Uterus (tissue), 4 donors: ENCODE measurements around the gene FOXS1. TPM values are rescaled to one million over a fixed set of nuclear protein-coding genes. Genes with fewer than 3 reads are reported as not detected.
"Not testable (repeated sequence)": the region's sequence is repeated elsewhere in the genome, so short reads cannot be mapped to it uniquely, and the experiment has no call there.

Source experiments
- DNase-seq, 2 donors: peaks; one replicate each; pipeline ENCODE4 v3.0.0-alpha.2; 2019 to 2020
- H3K27ac ChIP-seq, 2 donors: fragments of 200-600 bp; sonication (generic); 1 replicate in 1 of 2; 2 replicates in 1 of 2; pipeline ENCODE4 v1.5.1; 2016 to 2018
- H3K27me3 ChIP-seq, 2 donors: fragments of 200-600 bp; sonication (generic); one replicate each; pipeline ENCODE4 v1.5.1; 2018 to 2019; ENCODE audit warnings: control low read depth in 1 of 2
- H3K36me3 ChIP-seq, 2 donors: fragments of 200-600 bp; sonication (generic); one replicate each; pipeline ENCODE4 v1.5.1; 2019; ENCODE audit warnings: control low read depth in 1 of 2
- H3K4me1 ChIP-seq, 2 donors: fragments of 200-600 bp; sonication (generic); one replicate each; pipeline ENCODE4 v1.5.1; 2018 to 2019; ENCODE audit warnings: control low read depth in 1 of 2
- H3K4me3 ChIP-seq, 2 donors: fragments of 200-600 bp; sonication (generic); 1 replicate in 1 of 2; 2 replicates in 1 of 2; pipeline ENCODE4 v1.5.1; 2018 to 2019; ENCODE audit warnings: mild to moderate bottlenecking in 1 of 2
- H3K9me3 ChIP-seq, 2 donors: fragments of 200-600 bp; sonication (generic); one replicate each; pipeline ENCODE4 v1.5.1; 2019; ENCODE audit warnings: control low read depth in 1 of 2
- POLR2A ChIP-seq, 2 donors: fragments of 450-650 bp; IDR thresholded peaks; one replicate each; pipeline ENCODE4 v1.6.1; 2016; ENCODE audit warnings: antibody characterized with exemption in 2 of 2, mild to moderate bottlenecking in 1 of 2, moderate library complexity in 1 of 2
- intact Hi-C: fragments of 100-400 bp; cut with DNase I; formaldehyde crosslinking; loops from one replicate; pipeline ENCODE4 v1.15.1; 2023; ENCODE audit warnings: low total_unique reads
- total RNA-seq, 4 donors: library from RNA; depleted of rRNA in 3 of 4; stranded (reverse); fragments of >200 nt in 3 of 4; gene quantifications; one replicate each; pipeline versions ENCODE4 v1.1.0 to v1.2.4, GENCODE V29; 2014 to 2023
- TF ChIP-seq, protein P1 (sequence below), 4 experiments: fragments of 200-600 bp in 2 of 4; fragments of 450-650 bp in 2 of 4; sonication (generic) in 2 of 4; IDR thresholded peaks; one replicate each; pipeline ENCODE4 v1.5.1; 2016 to 2019; ENCODE audit warnings: antibody characterized with exemption in 4 of 4, mild to moderate bottlenecking in 2 of 4, moderate library complexity in 1 of 4
- donor health status: DM: yes; HTN: yes; CAD: no.

The FOXS1 gene
- total RNA-seq, 4 donors from 2014 or later = 5.4 to 6.2 TPM; not detected in 2

DNA sequence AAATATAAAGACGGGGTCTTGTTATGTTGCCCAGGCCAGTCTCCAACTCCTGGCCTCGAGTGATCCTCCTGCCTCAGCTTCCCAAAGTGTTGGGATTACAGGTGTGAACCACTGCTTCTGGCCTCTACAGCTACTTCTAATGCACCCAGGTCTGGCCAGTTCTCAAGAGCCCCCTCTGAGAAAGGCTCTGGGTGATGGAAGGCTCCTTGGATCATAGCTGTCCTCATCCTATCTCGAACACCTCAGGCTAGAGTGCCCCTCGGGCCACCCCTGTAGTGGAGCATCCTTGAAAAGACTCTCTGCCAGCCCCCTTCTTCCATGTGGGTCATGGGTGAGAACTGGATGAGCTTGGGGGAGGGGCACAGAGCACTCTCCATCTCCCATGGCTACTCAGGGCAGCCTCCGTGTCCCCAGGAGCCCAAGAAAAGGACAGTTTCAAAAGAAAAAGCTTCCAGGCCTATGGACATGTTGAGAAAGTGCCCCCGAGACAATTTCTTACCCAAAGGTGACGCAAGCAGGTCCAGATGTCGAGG, 27.0 kb downstream of the FOXS1 start:
- Histone ChIP-seq H3K4me3 (no peak overlapping the region), H3K36me3 (no peaks in the 10 kb centered on the region), H3K4me1 (no peaks in the 10 kb centered on the region), H3K27me3 (no peaks in the 10 kb centered on the region), H3K9me3 (no peaks in the 10 kb centered on the region), H3K27ac (no peak overlapping the region)
- no peak for DNase-seq
- intact Hi-C loops = no loop called here
- TF ChIP-seq POLR2A (IDR thresholded peaks at IDR 0.05) = no peak
- TF ChIP-seq, protein P1, sequence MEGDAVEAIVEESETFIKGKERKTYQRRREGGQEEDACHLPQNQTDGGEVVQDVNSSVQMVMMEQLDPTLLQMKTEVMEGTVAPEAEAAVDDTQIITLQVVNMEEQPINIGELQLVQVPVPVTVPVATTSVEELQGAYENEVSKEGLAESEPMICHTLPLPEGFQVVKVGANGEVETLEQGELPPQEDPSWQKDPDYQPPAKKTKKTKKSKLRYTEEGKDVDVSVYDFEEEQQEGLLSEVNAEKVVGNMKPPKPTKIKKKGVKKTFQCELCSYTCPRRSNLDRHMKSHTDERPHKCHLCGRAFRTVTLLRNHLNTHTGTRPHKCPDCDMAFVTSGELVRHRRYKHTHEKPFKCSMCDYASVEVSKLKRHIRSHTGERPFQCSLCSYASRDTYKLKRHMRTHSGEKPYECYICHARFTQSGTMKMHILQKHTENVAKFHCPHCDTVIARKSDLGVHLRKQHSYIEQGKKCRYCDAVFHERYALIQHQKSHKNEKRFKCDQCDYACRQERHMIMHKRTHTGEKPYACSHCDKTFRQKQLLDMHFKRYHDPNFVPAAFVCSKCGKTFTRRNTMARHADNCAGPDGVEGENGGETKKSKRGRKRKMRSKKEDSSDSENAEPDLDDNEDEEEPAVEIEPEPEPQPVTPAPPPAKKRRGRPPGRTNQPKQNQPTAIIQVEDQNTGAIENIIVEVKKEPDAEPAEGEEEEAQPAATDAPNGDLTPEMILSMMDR (IDR thresholded peaks at IDR 0.05) = no peak

DNA sequence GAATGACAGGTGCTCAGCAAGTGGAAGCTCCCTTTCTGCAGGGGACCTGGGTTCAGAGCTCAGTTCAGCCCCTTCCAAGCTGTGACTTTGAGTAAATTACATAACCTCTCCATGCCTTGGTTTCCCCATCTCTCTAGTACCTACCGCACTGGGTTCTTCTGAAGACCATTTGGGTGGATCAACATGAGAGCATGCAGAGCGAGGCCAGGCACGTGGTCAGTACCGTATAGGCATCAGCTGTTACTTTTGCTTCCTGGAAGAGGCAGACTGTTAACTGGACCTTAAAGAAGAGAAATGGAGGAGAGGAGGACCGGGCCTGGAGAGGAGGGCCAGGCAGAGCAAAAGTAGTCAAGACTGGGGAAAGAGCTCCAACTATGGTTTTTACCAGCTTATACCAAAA, 27.9 kb downstream of the FOXS1 start:
- no peak overlapping the region for H3K27ac ChIP-seq
- intact Hi-C loops = no loop called here

DNA sequence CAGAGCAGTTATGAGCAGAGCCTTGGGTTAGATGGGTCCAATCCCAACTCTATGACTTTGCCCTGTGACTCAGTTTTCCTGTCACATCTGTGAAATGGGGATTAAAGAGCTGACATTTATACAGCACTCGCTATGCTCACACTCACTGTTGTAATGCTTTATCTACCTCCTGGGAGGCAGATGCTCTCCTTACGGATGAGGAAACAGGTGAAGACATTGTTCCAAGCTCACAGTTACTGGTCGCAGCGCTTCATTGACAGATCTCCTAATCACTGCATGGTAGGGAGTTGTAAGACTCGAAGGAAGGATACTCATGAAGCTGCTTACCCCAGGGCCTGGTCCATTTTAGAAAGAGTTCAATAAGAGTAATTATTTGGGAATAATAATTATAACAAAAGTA, 29.2 kb downstream of the FOXS1 start:
- intact Hi-C loops = no loop called here

More for the DNA sequence above, 27.9 kb downstream of the FOXS1 start:
- no peak overlapping the region for H3K4me3 ChIP-seq
- no peak for TF ChIP-seq POLR2A (IDR thresholded peaks at IDR 0.05)
- TF ChIP-seq, protein P1 (IDR thresholded peaks at IDR 0.05) = no peak
- H3K27me3 ChIP-seq = no peaks in the 10 kb centered on the region
- no peak for DNase-seq
- no peaks in the 10 kb centered on the region for H3K4me1 ChIP-seq
- no peaks in the 10 kb centered on the region for H3K36me3 ChIP-seq
- H3K9me3 ChIP-seq = no peaks in the 10 kb centered on the region

DNA sequence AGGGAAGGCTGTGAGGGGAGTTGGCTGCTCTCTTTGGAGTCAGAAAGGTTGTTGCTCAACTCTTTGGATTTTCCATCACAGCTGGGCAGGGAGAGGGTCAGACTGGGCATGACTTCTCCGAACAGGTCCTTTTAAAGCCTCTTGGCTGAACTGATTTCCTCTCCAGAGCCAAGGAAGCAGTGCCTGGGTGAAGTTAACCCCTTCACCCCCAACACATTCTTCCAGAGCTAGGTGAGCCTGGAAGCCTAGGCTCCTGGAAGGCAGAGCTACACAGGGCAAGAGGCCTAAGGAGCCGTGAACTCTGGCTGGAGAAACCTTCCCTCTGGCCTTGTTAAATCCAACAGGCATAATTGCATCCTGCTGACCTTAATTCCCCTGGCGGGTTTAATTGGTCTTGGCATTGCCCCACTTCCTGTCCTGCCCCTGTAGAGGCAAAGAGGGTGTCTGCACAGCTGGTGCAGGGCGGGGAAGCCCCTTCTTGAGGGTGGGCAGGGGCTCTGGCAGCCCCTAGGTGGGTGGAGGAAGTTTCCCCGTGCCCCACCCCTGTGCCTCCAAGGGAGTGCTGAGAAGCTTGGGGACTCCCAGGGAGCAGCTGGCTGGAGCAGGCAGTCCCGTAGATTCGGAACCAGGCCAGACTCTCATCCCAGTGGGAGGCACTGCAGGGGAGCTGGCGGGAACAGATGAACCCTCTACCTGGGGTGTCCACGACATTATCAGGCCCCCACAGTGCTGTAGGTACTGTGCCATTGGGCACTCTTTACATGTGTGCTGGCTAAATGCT, 29.8 kb downstream of the FOXS1 start:
- H3K27ac ChIP-seq = peak overlapping the region in 1 of 2 donors; percentile 3
- no peaks in the 10 kb centered on the region for H3K9me3 ChIP-seq
- H3K4me1 ChIP-seq = no peaks in the 10 kb centered on the region
- no peak for DNase-seq
- TF ChIP-seq, protein P1 (IDR thresholded peaks at IDR 0.05) = no peak
- TF ChIP-seq POLR2A (IDR thresholded peaks at IDR 0.05) = no peak
- no peaks in the 10 kb centered on the region for H3K36me3 ChIP-seq
- no peaks in the 10 kb centered on the region for H3K27me3 ChIP-seq
- intact Hi-C loops = no loop called here
- H3K4me3 ChIP-seq = no peak overlapping the region

More for the DNA sequence above, 29.2 kb downstream of the FOXS1 start:
- Histone ChIP-seq H3K36me3 (no peaks in the 10 kb centered on the region), H3K27me3 (no peaks in the 10 kb centered on the region), H3K9me3 (no peaks in the 10 kb centered on the region), H3K4me1 (no peaks in the 10 kb centered on the region), H3K4me3 (no peak overlapping the region), H3K27ac (no peak overlapping the region)
- DNase-seq = no peak
- no peak for TF ChIP-seq POLR2A (IDR thresholded peaks at IDR 0.05)
- TF ChIP-seq, protein P1 (IDR thresholded peaks at IDR 0.05) = no peak

DNA sequence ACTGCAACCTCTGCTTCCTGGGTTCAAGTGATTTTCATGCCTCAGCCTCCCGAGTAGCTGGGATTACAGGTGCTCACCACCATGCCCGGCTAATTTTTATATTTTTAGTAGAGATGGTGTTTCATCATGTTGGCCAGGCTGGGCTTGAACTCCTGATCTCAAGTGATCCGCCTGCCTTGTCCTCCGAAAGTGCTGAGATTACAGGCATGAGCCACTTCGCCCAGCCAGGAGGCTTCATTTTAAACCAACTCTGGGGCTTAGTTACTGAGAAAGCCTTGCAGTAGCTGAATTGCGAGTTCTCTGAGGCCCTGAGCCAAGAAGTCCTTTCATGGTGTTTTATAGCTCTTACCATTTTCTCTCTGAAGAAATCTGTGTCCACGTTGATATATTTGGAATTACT, 31.3 kb downstream of the FOXS1 start:
- DNase-seq, H3K27ac ChIP-seq, H3K4me3 ChIP-seq, H3K9me3 ChIP-seq, H3K4me1 ChIP-seq, H3K27me3 ChIP-seq, H3K36me3 ChIP-seq, intact Hi-C loops: not testable (repeated sequence)
